Left lung (tissue), 10 donors: Measurements from ENCODE around the gene STAT4. TPM values are rescaled to one million over a fixed set of nuclear protein-coding genes. Genes with fewer than 3 reads are reported as not detected.

Experiments
- ATAC-seq: fragments of 200-7000 bp; cut with Tn5 transposase; one replicate; pipeline ENCODE4 v1.9.1; 2020; ENCODE audit warnings: moderate library complexity
- DNase-seq, 4 donors: peaks; one replicate each; pipeline ENCODE4 v3.0.0-alpha.2; 2013 to 2020
- H3K27ac ChIP-seq, 2 donors: fragments of 200-600 bp; sonication (generic) in 1 of 2; one replicate each; pipeline versions ENCODE4 v1.5.0 to v1.8.0; 2020 to 2021
- H3K27me3 ChIP-seq, 2 donors: fragments of 200-600 bp; sonication (generic) in 1 of 2; one replicate each; pipeline versions ENCODE4 v1.5.0 to v1.8.0; 2020 to 2021
- H3K36me3 ChIP-seq, 2 donors: fragments of 200-600 bp; sonication (generic) in 1 of 2; one replicate each; pipeline versions ENCODE4 v1.5.0 to v1.8.0; 2020 to 2021
- H3K4me1 ChIP-seq, 2 donors: fragments of 200-600 bp; one replicate each; pipeline ENCODE4 v1.8.0; 2021
- H3K4me3 ChIP-seq, 2 donors: fragments of 200-600 bp; sonication (generic) in 1 of 2; one replicate each; pipeline versions ENCODE4 v1.5.0 to v1.8.0; 2020 to 2021; ENCODE audit warnings: mild to moderate bottlenecking in 1 of 2
- H3K9me3 ChIP-seq, 2 donors: fragments of 200-600 bp; sonication (generic) in 1 of 2; one replicate each; pipeline versions ENCODE4 v1.5.0 to v1.8.0; 2020 to 2021
- CTCF ChIP-seq, 2 donors: fragments of 200-600 bp; sonication (generic) in 1 of 2; IDR thresholded peaks; one replicate each; pipeline versions ENCODE4 v1.5.0 to v1.8.0; 2021; ENCODE audit warnings: antibody characterized with exemption in 2 of 2
- intact Hi-C, 2 donors: fragments of 100-400 bp; cut with DNase I; formaldehyde crosslinking; loops; one replicate each; pipeline versions ENCODE4 v1.11.2 to v1.14.2; 2022
- polyA plus RNA-seq, 6 donors: library from polyadenylated mRNA; unstranded; fragments of 120-200 nt; gene quantifications; one replicate each; pipeline ENCODE4 v1.2.1, GENCODE V29; 2013; ENCODE audit not compliant: insufficient read length in 6 of 6
- total RNA-seq, 2 donors: library from RNA; stranded (reverse); fragmentation: NEBNext Ultra II Directional; extraction: Animal tissue kit (Norgen Biotek cat#: 25700); gene quantifications; one replicate each; pipeline ENCODE4 v1.2.1, GENCODE V29; 2021
- donor health status: DM: no; HTN: yes; CAD: no.
- donor health status: DM: no; HTN: no; CAD: no.

The STAT4 gene
- total and polyA plus RNA-seq, 8 donors = 4.4 to 11.5 (median 7.4) TPM

GRCh38 chr2:191180713-191181112 is 29.9 kb upstream of the STAT4 start:
- Histone ChIP-seq H3K9me3 (no peaks in the 10 kb centered on the region), H3K27me3 (no peaks in the 10 kb centered on the region), H3K4me3 (no peak overlapping the region), H3K4me1 (no peaks in the 10 kb centered on the region), H3K27ac (no peak overlapping the region), H3K36me3 (no peaks in the 10 kb centered on the region)
- ATAC-seq (peak; percentile 10), DNase-seq (no peak)
- intact Hi-C loops = no loop called here
- no peak for TF ChIP-seq CTCF (IDR thresholded peaks at IDR 0.05)

GRCh38 chr2:191180276-191180675 is 29.5 kb upstream of the STAT4 start:
- no peak for DNase-seq
- no peaks in the 10 kb centered on the region for H3K4me1 ChIP-seq
- ATAC-seq = no peak
- H3K27ac ChIP-seq = no peak overlapping the region
- H3K36me3 ChIP-seq = no peaks in the 10 kb centered on the region
- H3K4me3 ChIP-seq = no peak overlapping the region
- H3K9me3 ChIP-seq = no peaks in the 10 kb centered on the region
- intact Hi-C loops = no loop called here
- no peaks in the 10 kb centered on the region for H3K27me3 ChIP-seq
- TF ChIP-seq CTCF (IDR thresholded peaks at IDR 0.05) = no peak

GRCh38 chr2:191178806-191179514 is 28.2 kb upstream of the STAT4 start:
- Histone ChIP-seq H3K36me3 (no peaks in the 10 kb centered on the region), H3K27me3 (no peaks in the 10 kb centered on the region), H3K27ac (no peak overlapping the region), H3K4me1 (no peaks in the 10 kb centered on the region), H3K4me3 (no peak overlapping the region), H3K9me3 (no peaks in the 10 kb centered on the region)
- ATAC-seq (peak; percentile 22), DNase-seq (peak in 1 of 4 donors; percentile 57)
- intact Hi-C loops = no loop called here
- TF ChIP-seq CTCF (IDR thresholded peaks at IDR 0.05) = no peak

GRCh38 chr2:191177751-191178736 is 27.2 kb upstream of the STAT4 start:
- H3K27me3 ChIP-seq = no peaks in the 10 kb centered on the region
- DNase-seq (no peak), ATAC-seq (no peak)
- intact Hi-C loops = no loop called here
- H3K36me3 ChIP-seq = no peaks in the 10 kb centered on the region
- peaks cover 0 to 4% of the 10 kb centered on the region in 2 donors for H3K4me1 ChIP-seq
- no peaks in the 10 kb centered on the region for H3K9me3 ChIP-seq
- no peak for TF ChIP-seq CTCF (IDR thresholded peaks at IDR 0.05)
- H3K4me3 ChIP-seq = no peak overlapping the region
- H3K27ac ChIP-seq = no peak overlapping the region
